ENCODE results near the gene MAP1S. TPM values are rescaled to one million over a fixed set of nuclear protein-coding genes. Genes with fewer than 3 reads are reported as not detected.

MAP1S gene
- total and polyA plus RNA-seq, 5 donors from 2014 or later, result 14.0 to 47.6 (median 22.5) TPM

DNA sequence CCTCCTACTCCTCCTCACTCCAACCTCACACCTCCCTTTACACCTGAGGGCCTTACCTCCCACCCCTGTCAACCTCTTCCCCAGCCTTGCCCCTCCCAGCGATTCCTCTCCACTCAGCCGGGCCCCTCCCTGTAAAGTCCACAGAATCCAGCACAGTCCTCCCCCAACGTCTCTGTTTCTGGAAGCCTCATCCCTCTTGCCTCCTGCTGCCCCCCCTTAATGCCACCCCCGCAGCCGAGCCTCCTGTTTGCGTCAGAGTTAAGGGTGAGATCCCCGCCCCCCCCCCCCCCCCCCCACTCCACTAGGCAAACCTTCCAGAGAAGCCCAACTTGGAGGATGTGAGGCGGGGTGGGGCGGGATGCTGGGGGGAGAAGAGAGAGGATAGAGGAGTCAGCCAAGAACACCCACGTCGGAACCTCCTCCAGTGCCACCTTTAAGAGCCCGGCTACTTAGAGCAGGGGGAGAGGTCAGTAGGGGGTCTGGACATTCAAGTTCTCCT lies 33.2 kb upstream of the MAP1S start:
- Mint-ChIP-seq H3K36me3 (peaks cover 4% of the 10 kb centered on the region), H3K9me3 (peaks cover 0 to 3% (median 0%) of the 10 kb centered on the region in 7 donors), H3K27me3 (peaks cover 84% of the 10 kb centered on the region), H3K27ac (no peak overlapping the region), H3K4me3 (no peak overlapping the region), H3K4me1 (peaks cover 0 to 23% (median 11%) of the 10 kb centered on the region in 4 donors)
- Histone ChIP-seq H3K27me3 (ENCODE audit: control insufficient read depth, insufficient read depth, low read length) (peaks cover 27% of the 10 kb centered on the region), H3K27ac (ENCODE audit: insufficient read depth, low read length, poor library complexity, severe bottlenecking) (no peak overlapping the region), H3K4me1 (ENCODE audit: control insufficient read depth, insufficient read depth, low read length, poor library complexity, severe bottlenecking) (peaks cover 18% of the 10 kb centered on the region), H3K4me3 (ENCODE audit: low read depth, low read length) (no peak overlapping the region), H3K36me3 (ENCODE audit: control insufficient read depth, insufficient read depth, low read length) (no peaks in the 10 kb centered on the region), H3K9me3 (ENCODE audit: control insufficient read depth in 2 of 2, low read length in 2 of 2) (no peaks in the 10 kb centered on the region)
- ATAC-seq (ENCODE audit: low read depth in 2 of 2) (no peak), DNase-seq (no peak)

DNA sequence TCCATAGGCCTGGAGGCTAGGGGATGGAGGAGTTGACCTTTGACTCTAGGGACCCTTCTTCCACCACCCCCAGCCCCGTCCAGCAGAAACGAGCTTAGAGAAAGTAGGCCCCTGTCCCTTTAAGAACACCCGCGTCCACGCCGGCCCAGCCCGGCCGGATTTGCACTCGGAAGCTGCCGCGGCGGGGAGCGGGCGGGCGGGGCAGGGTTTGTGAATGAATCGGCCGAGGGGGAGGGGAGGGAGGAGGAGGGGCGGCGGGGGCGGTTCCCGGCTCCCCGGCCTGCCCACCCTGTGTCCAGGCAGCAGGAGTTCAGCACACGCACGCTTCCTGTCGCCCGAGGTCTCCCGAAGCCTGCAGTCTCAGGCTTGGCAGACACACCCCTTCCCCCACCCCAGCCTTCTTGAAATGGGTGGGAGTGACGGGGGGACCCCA lies 32.7 kb upstream of the MAP1S start:
- Histone ChIP-seq H3K27ac (ENCODE audit: insufficient read depth, low read length, poor library complexity, severe bottlenecking) (no peak overlapping the region), H3K27me3 (ENCODE audit: control insufficient read depth, insufficient read depth, low read length) (peaks cover 22% of the 10 kb centered on the region), H3K4me1 (ENCODE audit: control insufficient read depth, insufficient read depth, low read length, poor library complexity, severe bottlenecking) (peaks cover 18% of the 10 kb centered on the region), H3K36me3 (ENCODE audit: control insufficient read depth, insufficient read depth, low read length) (no peaks in the 10 kb centered on the region), H3K4me3 (ENCODE audit: low read depth, low read length) (no peak overlapping the region), H3K9me3 (ENCODE audit: control insufficient read depth in 2 of 2, low read length in 2 of 2) (no peaks in the 10 kb centered on the region)
- Mint-ChIP-seq H3K27ac (no peak overlapping the region), H3K4me1 (peaks cover 0 to 23% (median 11%) of the 10 kb centered on the region in 4 donors), H3K9me3 (peaks cover 0 to 3% (median 0%) of the 10 kb centered on the region in 7 donors), H3K4me3 (no peak overlapping the region), H3K27me3 (peaks cover 80% of the 10 kb centered on the region), H3K36me3 (peaks cover 4% of the 10 kb centered on the region)
- DNase-seq (peak in 1 of 3 donors; percentile 21), ATAC-seq (ENCODE audit: low read depth in 2 of 2) (no peak)

DNA sequence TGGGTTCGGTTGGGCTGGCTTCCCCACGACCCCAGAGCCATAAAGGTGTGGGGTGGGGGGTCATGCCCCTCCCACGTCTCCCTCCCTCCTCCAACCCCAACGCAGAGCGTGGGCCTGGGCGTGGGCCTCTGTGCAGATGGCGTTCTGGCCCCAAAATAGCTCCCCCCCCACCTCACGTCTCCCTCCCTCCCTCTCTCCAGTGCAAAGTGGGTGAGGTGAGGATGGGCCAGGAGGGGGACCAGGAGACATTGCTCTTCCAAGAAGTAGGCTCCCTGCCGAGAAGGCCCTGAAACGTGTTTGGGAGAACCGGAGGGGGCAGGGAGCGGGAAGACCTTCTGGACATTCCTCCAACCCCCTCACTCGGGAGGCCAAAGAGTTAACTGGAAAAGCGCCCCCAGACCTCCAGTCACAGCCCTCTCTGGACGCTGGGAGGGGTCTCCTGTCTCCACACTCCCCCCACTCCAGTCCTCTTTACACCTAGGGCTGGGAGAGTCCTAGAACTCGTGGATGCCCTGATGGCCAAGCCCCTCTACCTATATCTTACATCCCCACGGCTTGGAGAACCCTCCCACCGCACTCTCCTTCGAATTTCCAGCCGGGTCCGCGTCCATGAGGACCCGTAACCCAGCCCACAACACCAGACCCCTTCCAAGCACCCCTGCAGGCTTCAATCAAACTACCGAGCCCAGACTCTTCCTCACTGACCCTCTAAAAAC lies 32.0 kb upstream of the MAP1S start:
- Mint-ChIP-seq H3K36me3 (peaks cover 4% of the 10 kb centered on the region), H3K9me3 (peaks cover 0 to 3% (median 0%) of the 10 kb centered on the region in 7 donors), H3K4me3 (peak overlapping the region in 3 of 4 donors; percentile 10 to 84 (median 13)), H3K27me3 (peaks cover 82% of the 10 kb centered on the region), H3K27ac (no peak overlapping the region), H3K4me1 (peaks cover 0 to 23% (median 11%) of the 10 kb centered on the region in 4 donors)
- DNase-seq (no peak), ATAC-seq (ENCODE audit: low read depth in 2 of 2) (no peak)
- Histone ChIP-seq H3K4me1 (ENCODE audit: control insufficient read depth, insufficient read depth, low read length, poor library complexity, severe bottlenecking) (peaks cover 18% of the 10 kb centered on the region), H3K36me3 (ENCODE audit: control insufficient read depth, insufficient read depth, low read length) (no peaks in the 10 kb centered on the region), H3K4me3 (ENCODE audit: low read depth, low read length) (no peak overlapping the region), H3K9me3 (ENCODE audit: control insufficient read depth in 2 of 2, low read length in 2 of 2) (no peaks in the 10 kb centered on the region), H3K27me3 (ENCODE audit: control insufficient read depth, insufficient read depth, low read length) (peaks cover 22% of the 10 kb centered on the region), H3K27ac (ENCODE audit: insufficient read depth, low read length, poor library complexity, severe bottlenecking) (no peak overlapping the region)

DNA sequence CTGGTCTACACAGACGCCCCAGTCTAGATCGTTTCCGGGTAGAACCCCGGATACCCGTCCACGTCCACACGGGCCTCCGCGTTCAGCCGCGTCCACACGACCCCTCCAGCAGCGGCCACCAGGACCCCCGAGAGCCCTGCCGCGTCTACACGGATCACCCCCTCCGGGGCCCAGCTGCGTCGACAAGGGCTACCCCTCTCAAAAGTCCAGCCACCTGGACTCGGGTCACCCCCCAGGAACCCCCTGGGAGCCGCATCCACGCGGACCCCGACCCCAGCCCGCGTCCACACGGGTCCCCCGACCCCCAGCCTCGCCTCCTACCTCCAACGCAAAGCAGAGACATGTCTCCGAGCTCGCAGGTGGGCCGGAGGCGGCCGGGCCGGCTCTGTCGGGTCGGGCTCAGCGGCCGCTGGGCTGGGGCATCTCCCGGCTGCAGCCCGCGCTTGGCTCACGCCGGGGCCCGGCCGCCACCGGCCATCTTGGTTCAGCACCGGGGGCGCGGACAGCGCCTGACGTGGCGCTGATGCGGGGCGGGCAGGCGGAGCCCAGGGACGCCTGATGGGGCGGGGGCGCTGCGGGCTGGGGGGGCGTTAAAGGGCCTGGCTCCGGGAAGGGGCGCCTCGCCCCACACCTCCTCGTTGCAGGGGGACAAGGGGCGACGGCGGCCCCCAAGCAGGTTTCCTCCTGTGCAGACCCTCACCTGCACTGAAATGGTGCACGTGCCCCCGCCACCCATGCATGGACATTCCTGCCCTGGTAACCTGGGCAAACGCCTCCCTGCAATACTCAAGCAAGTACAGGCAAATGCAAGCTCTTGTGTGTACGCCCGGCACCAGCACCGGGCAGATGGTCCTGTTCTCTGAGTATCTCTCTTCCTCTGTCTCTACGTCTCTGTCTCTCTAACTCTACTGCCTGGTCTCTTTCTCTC lies 31.2 kb upstream of the MAP1S start, which contains the start of gene UNC13A:
Gene UNC13A, minus strand, starts transcription at position 498 of the 928 bp plus-strand sequence. Its CDS starts 155 bp downstream, at position 343.
- Histone ChIP-seq H3K4me1 (ENCODE audit: control insufficient read depth, insufficient read depth, low read length, poor library complexity, severe bottlenecking) (peaks cover 18% of the 10 kb centered on the region), H3K27me3 (ENCODE audit: control insufficient read depth, insufficient read depth, low read length) (peaks cover 22% of the 10 kb centered on the region), H3K27ac (ENCODE audit: insufficient read depth, low read length, poor library complexity, severe bottlenecking) (no peak within 1 kb of the TSS), H3K36me3 (ENCODE audit: control insufficient read depth, insufficient read depth, low read length) (no peaks in the 10 kb centered on the region), H3K4me3 (ENCODE audit: low read depth, low read length) (no peak within 1 kb of the TSS), H3K9me3 (ENCODE audit: control insufficient read depth in 2 of 2, low read length in 2 of 2) (no peaks in the 10 kb centered on the region)
- ATAC-seq (ENCODE audit: low read depth in 2 of 2), result peak; percentile 50 to 61
- peaks cover 82% of the 10 kb centered on the region for H3K27me3 Mint-ChIP-seq
- peaks cover 0 to 3% (median 0%) of the 10 kb centered on the region in 7 donors for H3K9me3 Mint-ChIP-seq
- peaks cover 0 to 23% (median 11%) of the 10 kb centered on the region in 4 donors for H3K4me1 Mint-ChIP-seq
- H3K27ac Mint-ChIP-seq, result peak within 1 kb of the TSS in 2 of 3 donors; percentile 4 to 65
- peak within 1 kb of the TSS; percentile 10 to 84 (median 12) for H3K4me3 Mint-ChIP-seq
- DNase-seq, result peak in 2 of 3 donors; percentile 19 to 41
- H3K36me3 Mint-ChIP-seq, result peaks cover 4% of the 10 kb centered on the region

DNA sequence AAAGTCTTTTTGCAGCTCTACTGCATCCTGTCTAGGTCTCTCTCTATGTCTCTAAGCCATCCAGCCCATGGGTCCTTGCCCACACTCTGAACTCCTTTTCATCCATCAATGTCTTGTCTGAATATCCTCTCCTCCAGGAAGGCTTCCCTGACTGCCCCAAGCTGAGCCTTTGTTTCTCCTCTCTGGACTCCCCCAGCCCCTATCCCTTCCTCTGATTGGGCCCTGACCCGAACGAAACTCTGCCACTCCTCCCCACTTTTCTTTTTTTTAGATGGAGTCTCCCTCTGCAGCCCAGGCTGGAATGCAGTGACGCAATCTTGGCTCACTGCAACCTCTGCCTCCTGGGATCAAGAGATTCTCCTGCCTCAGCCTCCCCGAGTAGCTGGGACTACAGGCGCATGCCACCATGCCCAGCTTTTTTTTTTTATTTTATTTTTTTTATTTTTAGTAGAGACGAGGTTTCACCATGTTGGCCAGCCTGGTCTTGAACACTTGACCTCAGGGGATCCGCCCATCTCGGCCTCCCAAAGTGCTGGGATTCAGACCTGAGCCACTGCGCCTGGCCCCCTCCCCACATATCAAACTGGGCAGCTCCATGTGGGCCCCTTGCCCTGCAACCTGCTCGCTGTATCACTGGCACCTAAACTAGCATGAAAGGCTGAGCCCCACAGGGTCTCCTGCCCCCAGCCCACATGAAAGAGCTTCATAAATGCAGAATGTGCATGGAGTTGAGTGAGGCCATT lies 30.3 kb upstream of the MAP1S start:
- Mint-ChIP-seq H3K27ac (peak overlapping the region in 2 of 3 donors; percentile 4 to 65), H3K4me3 (peak overlapping the region in 3 of 4 donors; percentile 5 to 80 (median 12)), H3K27me3 (peaks cover 81% of the 10 kb centered on the region), H3K9me3 (peaks cover 0 to 3% (median 0%) of the 10 kb centered on the region in 7 donors), H3K36me3 (peaks cover 4% of the 10 kb centered on the region), H3K4me1 (peaks cover 0 to 23% (median 11%) of the 10 kb centered on the region in 4 donors)
- H3K27ac ChIP-seq (ENCODE audit: insufficient read depth, low read length, poor library complexity, severe bottlenecking), result no peak overlapping the region
- DNase-seq, result no peak
- no peak for ATAC-seq (ENCODE audit: low read depth in 2 of 2)
- peaks cover 18% of the 10 kb centered on the region for H3K4me1 ChIP-seq (ENCODE audit: control insufficient read depth, insufficient read depth, low read length, poor library complexity, severe bottlenecking)
- H3K4me3 ChIP-seq (ENCODE audit: low read depth, low read length), result no peak overlapping the region
- H3K9me3 ChIP-seq (ENCODE audit: control insufficient read depth in 2 of 2, low read length in 2 of 2), result no peaks in the 10 kb centered on the region
- H3K27me3 ChIP-seq (ENCODE audit: control insufficient read depth, insufficient read depth, low read length), result peaks cover 22% of the 10 kb centered on the region
- no peaks in the 10 kb centered on the region for H3K36me3 ChIP-seq (ENCODE audit: control insufficient read depth, insufficient read depth, low read length)

DNA sequence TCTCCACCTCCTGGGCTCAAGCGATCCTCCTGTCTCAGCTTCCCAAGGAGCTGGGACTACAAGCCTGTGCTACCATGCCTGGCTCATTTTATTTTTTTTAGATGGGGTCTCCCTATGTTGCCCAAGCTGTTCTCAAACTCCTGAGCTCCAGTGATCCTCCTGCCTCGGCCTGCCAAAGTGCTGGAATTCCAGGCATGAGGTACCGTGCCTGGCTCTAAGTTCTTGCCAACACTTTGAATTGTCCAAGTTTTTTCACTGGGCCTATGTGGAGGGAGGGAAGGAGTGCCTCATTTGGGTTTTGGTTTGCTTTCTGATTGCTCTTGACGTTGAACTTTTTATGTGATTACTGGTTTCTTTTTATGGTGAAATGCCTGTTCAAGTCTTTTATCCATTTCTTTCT lies 26.7 kb upstream of the MAP1S start:
- no peak for DNase-seq
- H3K27me3 ChIP-seq (ENCODE audit: control insufficient read depth, insufficient read depth, low read length), result peaks cover 7% of the 10 kb centered on the region
- Mint-ChIP-seq H3K27ac (no peak overlapping the region), H3K27me3 (peaks cover 56% of the 10 kb centered on the region), H3K9me3 (peaks cover 0 to 4% (median 0%) of the 10 kb centered on the region in 7 donors), H3K4me3 (no peak overlapping the region), H3K36me3 (peaks cover 4% of the 10 kb centered on the region), H3K4me1 (peaks cover 0 to 13% (median 7%) of the 10 kb centered on the region in 4 donors)
- H3K4me3 ChIP-seq (ENCODE audit: low read depth, low read length), result no peak overlapping the region
- H3K36me3 ChIP-seq (ENCODE audit: control insufficient read depth, insufficient read depth, low read length), result no peaks in the 10 kb centered on the region
- peaks cover 5% of the 10 kb centered on the region for H3K4me1 ChIP-seq (ENCODE audit: control insufficient read depth, insufficient read depth, low read length, poor library complexity, severe bottlenecking)
- no peak overlapping the region for H3K27ac ChIP-seq (ENCODE audit: insufficient read depth, low read length, poor library complexity, severe bottlenecking)
- H3K9me3 ChIP-seq (ENCODE audit: control insufficient read depth in 2 of 2, low read length in 2 of 2), result no peaks in the 10 kb centered on the region
- no peak for ATAC-seq (ENCODE audit: low read depth in 2 of 2)

DNA sequence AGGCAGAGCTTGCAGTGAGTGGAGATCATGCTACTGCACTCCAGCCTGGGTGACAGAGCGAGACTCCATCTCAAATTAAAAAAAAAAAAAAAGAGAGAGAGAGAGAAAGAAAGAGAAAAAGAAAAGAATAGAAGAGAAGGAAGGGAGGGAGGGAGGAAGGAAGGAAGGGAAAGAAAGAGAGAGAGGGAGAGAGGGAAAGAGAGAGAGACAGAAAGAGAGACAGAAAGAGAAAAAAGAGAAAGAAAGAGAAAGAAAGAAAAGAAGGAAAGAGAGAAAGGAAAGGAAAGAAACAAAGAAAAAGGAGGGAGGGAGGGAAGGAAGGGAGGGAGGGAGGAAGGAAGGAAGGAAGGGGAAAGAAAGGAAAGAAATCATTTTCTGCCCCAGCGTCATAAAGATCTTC lies 24.1 kb upstream of the MAP1S start:
- H3K9me3 Mint-ChIP-seq, result peaks cover 0 to 4% (median 0%) of the 10 kb centered on the region in 7 donors
- H3K27ac Mint-ChIP-seq, result no peak overlapping the region
- Histone ChIP-seq H3K4me3 (ENCODE audit: low read depth, low read length) (no peak overlapping the region), H3K36me3 (ENCODE audit: control insufficient read depth, insufficient read depth, low read length) (no peaks in the 10 kb centered on the region), H3K27ac (ENCODE audit: insufficient read depth, low read length, poor library complexity, severe bottlenecking) (no peak overlapping the region), H3K9me3 (ENCODE audit: control insufficient read depth in 2 of 2, low read length in 2 of 2) (no peaks in the 10 kb centered on the region), H3K27me3 (ENCODE audit: control insufficient read depth, insufficient read depth, low read length) (no peaks in the 10 kb centered on the region), H3K4me1 (ENCODE audit: control insufficient read depth, insufficient read depth, low read length, poor library complexity, severe bottlenecking) (no peaks in the 10 kb centered on the region)
- peaks cover 45% of the 10 kb centered on the region for H3K27me3 Mint-ChIP-seq
- peaks cover 0 to 4% (median under 1%) of the 10 kb centered on the region in 4 donors for H3K4me1 Mint-ChIP-seq
- DNase-seq, result no peak
- ATAC-seq (ENCODE audit: low read depth in 2 of 2), result no peak
- H3K4me3 Mint-ChIP-seq, result no peak overlapping the region
- no peaks in the 10 kb centered on the region for H3K36me3 Mint-ChIP-seq

All from CD4-positive, CD25-positive, alpha-beta regulatory T cell (primary cell).